ENCODE results near the gene ZDHHC14.

The ZDHHC14 gene

GRCh38 chr6:157604816-157605215 lies 223.8 kb downstream of the ZDHHC14 start:
- no peak for DNase-seq (ENCODE audit: low read depth in 2 of 2)
- H3K4me3 ChIP-seq (replicated peaks in 1 of 2; ENCODE audit: low read depth in 2 of 2, low read length in 2 of 2): no peak overlapping the region
- no peak for TF ChIP-seq CTCF (IDR thresholded peaks at IDR 0.05; ENCODE audit: low read depth, low read length)

- no peak overlapping the region for H3K4me3 ChIP-seq (replicated peaks in 1 of 2; ENCODE audit: low read depth in 2 of 2, low read length in 2 of 2)
Measured at GRCh38 chr6:157605484-157605883, 224.5 kb downstream of the ZDHHC14 start.

DNA sequence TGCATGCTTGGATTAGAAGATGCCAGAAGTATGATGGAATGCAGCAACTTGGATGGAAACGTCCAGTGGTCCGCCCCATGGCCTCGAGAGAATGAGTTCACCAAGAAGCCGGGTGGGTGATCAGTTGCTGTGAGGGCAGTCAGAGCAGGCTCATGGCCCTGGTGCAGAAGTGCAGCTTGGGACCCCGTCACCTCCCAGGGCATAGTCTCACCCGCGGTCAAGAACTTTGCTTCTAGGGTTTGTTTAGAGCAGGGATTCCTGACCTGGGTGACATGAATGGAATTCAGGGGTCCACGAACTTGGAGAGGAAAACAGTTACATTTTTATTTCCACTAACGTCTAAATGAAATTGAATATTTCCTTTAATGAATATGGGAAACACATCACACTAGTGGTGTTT lies 225.5 kb downstream of the ZDHHC14 start:
- no peak for DNase-seq (ENCODE audit: low read depth in 2 of 2)
- TF ChIP-seq CTCF (IDR thresholded peaks at IDR 0.05; ENCODE audit: low read depth, low read length): no peak
- no peak overlapping the region for H3K4me3 ChIP-seq (replicated peaks in 1 of 2; ENCODE audit: low read depth in 2 of 2, low read length in 2 of 2)

More at GRCh38 chr6:157605484-157605883, 224.5 kb downstream of the ZDHHC14 start:
- no peak for TF ChIP-seq CTCF (IDR thresholded peaks at IDR 0.05; ENCODE audit: low read depth, low read length)
- DNase-seq (ENCODE audit: low read depth in 2 of 2): no peak

- no peak overlapping the region for H3K4me3 ChIP-seq (replicated peaks in 1 of 2; ENCODE audit: low read depth in 2 of 2, low read length in 2 of 2)
- no peak for DNase-seq (ENCODE audit: low read depth in 2 of 2)
- TF ChIP-seq CTCF (IDR thresholded peaks at IDR 0.05; ENCODE audit: low read depth, low read length): no peak
Measured at GRCh38 chr6:157607317-157608109, 226.5 kb downstream of the ZDHHC14 start.

- H3K4me3 ChIP-seq (replicated peaks in 1 of 2; ENCODE audit: low read depth in 2 of 2, low read length in 2 of 2): no peak overlapping the region
- TF ChIP-seq CTCF (IDR thresholded peaks at IDR 0.05; ENCODE audit: low read depth, low read length): no peak
- DNase-seq (ENCODE audit: low read depth in 2 of 2): no peak
Measured at GRCh38 chr6:157608221-157609075, 227.5 kb downstream of the ZDHHC14 start.

DNA sequence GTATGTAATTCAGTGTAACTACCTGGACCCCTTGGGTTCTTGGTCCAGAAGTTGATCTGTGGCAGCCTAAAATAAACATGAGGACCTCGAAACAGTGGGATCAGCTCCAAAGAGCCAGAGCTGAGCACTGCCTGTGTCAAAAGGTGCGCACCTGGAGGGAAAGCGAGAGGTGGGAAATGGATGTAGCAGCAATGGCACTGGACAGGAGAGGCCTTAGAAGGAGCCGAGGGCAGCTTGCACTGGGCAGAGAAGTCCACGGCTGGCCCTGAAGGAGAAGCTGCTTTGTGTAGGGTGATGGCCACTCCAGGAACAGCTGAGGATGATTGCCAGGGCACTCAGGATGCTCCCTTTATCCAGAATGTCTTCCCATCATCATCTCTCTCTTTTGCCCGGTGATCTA lies 228.1 kb downstream of the ZDHHC14 start:
- no peak for DNase-seq (ENCODE audit: low read depth in 2 of 2)
- no peak for TF ChIP-seq CTCF (IDR thresholded peaks at IDR 0.05; ENCODE audit: low read depth, low read length)

More for the DNA sequence above, 228.1 kb downstream of the ZDHHC14 start:
- H3K4me3 ChIP-seq (replicated peaks in 1 of 2; ENCODE audit: low read depth in 2 of 2, low read length in 2 of 2): no peak overlapping the region

Measured in cardiac fibroblast (primary cell).